ENCODE measurements around the gene EXT2. TPM values are rescaled to one million over a fixed set of nuclear protein-coding genes. Genes with fewer than 3 reads are reported as not detected.

Gene EXT2
- total RNA-seq, 1 experiment from 2014 or later: 42.9 TPM

DNA sequence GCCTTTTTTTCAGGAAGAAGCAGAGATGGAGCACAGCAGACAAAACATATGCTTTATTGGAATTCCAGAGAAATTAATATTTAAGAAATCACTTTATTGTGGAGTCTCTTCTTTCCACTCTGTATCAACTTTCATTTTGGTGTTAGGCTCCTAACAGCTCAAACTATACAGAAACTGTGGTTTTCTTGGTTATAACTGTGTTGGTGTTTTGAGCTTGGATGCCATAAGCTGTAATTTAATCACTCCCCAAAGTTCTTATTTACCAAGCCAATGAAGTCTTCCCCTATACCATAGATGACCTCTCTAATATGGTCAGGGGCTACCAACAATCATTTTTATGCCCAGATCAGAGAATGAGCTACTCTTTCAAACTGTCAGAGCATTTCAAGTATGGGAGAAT is 90.0 kb downstream of the EXT2 start:
- Mint-ChIP-seq H3K4me1 (peaks cover 3% of the 10 kb centered on the region in 2 experiments; a peak in 2 of 4 replicates), H3K4me3 (no peak overlapping the region), H3K9me3 (peaks cover 22% of the 10 kb centered on the region in 2 experiments), H3K27ac (no peak overlapping the region), H3K36me3 (ENCODE audit: insufficient read depth in 1 of 3, low read depth in 3 of 3) (peaks cover 25 to 34% (median 28%) of the 10 kb centered on the region in 3 experiments), H3K27me3 (ENCODE audit: low read depth) (no peaks in the 10 kb centered on the region; the same call in 1 of the 2 replicates)
- Histone ChIP-seq H3K79me2 (ENCODE audit: insufficient read depth, low read length) (no peaks in the 10 kb centered on the region), H3K4me1 (ENCODE audit: insufficient read depth, low read length) (no peaks in the 10 kb centered on the region), H2BK5ac (ENCODE audit: insufficient read length, low read length) (no peak overlapping the region), H3K27ac (ENCODE audit: insufficient read length, low read depth, low read length) (no peak overlapping the region), H2BK15ac (ENCODE audit: low read depth, low read length) (no peak overlapping the region), H2AFZ (ENCODE audit: low read length) (no peak overlapping the region), H2BK20ac (ENCODE audit: low read depth, low read length, poor library complexity, severe bottlenecking) (no peak overlapping the region), H3K9me3 (ENCODE audit: control insufficient read depth, low read depth, low read length) (no peaks in the 10 kb centered on the region), H4K91ac (ENCODE audit: insufficient read length, low read depth, low read length) (no peak overlapping the region), H3K56ac (ENCODE audit: insufficient read length, low read depth, low read length) (no peak overlapping the region), H3K18ac (ENCODE audit: insufficient read length, low read depth, low read length) (no peak overlapping the region), H3K4me2 (ENCODE audit: insufficient read depth, insufficient read length, low read length) (no peak overlapping the region), H3T11ph (ENCODE audit: low read length) (no peak overlapping the region), H4K20me1 (ENCODE audit: control insufficient read depth, insufficient read depth, insufficient read length) (no peaks in the 10 kb centered on the region), H2BK120ac (ENCODE audit: low read depth, low read length, poor library complexity, severe bottlenecking) (no peak overlapping the region), H2BK12ac (ENCODE audit: insufficient read length, low read depth, low read length) (no peak overlapping the region), H3K9ac (ENCODE audit: extremely low read depth, insufficient read length, low read length) (no peak overlapping the region), H3K14ac (ENCODE audit: insufficient read depth, low read length) (no peak overlapping the region), H4K8ac (replicated peaks; ENCODE audit: insufficient read length, low read depth, low read length) (no peak overlapping the region), H3K27me3 (ENCODE audit: insufficient read depth, low read length) (no peaks in the 10 kb centered on the region), H3K4ac (ENCODE audit: low read depth, low read length) (no peak overlapping the region), H3K79me1 (ENCODE audit: insufficient read depth, low read depth, low read length, poor library complexity, severe bottlenecking) (no peaks in the 10 kb centered on the region), H3K23ac (ENCODE audit: insufficient read length, low read depth, low read length) (no peak overlapping the region), H4K5ac (ENCODE audit: insufficient read length, low read depth, low read length) (no peak overlapping the region), H3K23me2 (ENCODE audit: insufficient read length, low read depth, low read length, poor library complexity, severe bottlenecking) (no peaks in the 10 kb centered on the region), H2AK5ac (ENCODE audit: insufficient read length, low read length) (no peak overlapping the region)
- no peak for TF ChIP-seq CTCF (conservative IDR thresholded peaks at IDR 0.05)
- DNase-seq: no peak
